Gastroesophageal sphincter (tissue), 3 donors: ENCODE measurements around the gene ELL2.

Experiments used
- POLR2A ChIP-seq, 2 donors: fragments of 450-650 bp; IDR thresholded peaks; one replicate each; pipeline ENCODE4 v1.6.1; 2017; ENCODE audit warnings: antibody characterized with exemption in 2 of 2, mild to moderate bottlenecking in 2 of 2, moderate library complexity in 1 of 2
- TF ChIP-seq, protein P1 (sequence below), 4 experiments: fragments of 200-600 bp in 2 of 4; fragments of 450-650 bp in 2 of 4; sonication (generic) in 1 of 4; IDR thresholded peaks; one replicate each; pipeline ENCODE4 v1.5.1; 2017 to 2019; ENCODE audit warnings: antibody characterized with exemption in 4 of 4, mild to moderate bottlenecking in 2 of 4, moderate library complexity in 2 of 4

DNA sequence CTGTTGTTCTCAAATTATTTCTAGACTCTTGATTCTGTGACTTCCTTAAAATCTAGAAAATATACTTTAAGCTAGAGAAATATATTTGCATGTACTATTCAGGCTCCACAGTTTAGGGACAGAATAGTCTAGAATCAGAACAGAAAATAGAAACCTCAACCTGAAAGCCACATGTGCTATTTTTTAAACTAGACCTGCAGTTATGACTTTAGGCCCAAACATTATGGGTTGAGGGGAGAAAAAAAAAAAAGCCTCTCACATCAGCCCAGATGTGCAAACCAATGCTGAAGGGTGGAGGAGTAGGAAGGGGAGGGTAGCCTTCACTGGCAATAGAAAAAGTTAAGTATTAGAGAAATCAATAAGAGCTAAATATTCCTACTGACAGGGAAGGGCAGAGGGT lies 35.7 kb downstream of the ELL2 start:
- TF ChIP-seq, protein P1, sequence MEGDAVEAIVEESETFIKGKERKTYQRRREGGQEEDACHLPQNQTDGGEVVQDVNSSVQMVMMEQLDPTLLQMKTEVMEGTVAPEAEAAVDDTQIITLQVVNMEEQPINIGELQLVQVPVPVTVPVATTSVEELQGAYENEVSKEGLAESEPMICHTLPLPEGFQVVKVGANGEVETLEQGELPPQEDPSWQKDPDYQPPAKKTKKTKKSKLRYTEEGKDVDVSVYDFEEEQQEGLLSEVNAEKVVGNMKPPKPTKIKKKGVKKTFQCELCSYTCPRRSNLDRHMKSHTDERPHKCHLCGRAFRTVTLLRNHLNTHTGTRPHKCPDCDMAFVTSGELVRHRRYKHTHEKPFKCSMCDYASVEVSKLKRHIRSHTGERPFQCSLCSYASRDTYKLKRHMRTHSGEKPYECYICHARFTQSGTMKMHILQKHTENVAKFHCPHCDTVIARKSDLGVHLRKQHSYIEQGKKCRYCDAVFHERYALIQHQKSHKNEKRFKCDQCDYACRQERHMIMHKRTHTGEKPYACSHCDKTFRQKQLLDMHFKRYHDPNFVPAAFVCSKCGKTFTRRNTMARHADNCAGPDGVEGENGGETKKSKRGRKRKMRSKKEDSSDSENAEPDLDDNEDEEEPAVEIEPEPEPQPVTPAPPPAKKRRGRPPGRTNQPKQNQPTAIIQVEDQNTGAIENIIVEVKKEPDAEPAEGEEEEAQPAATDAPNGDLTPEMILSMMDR (IDR thresholded peaks at IDR 0.05): no peak
- TF ChIP-seq POLR2A (IDR thresholded peaks at IDR 0.05): no peak
